Sciatic nerve (tissue), 2 donors: ENCODE data around the gene DCX. TPM values are rescaled to one million over a fixed set of nuclear protein-coding genes. Genes with fewer than 3 reads are reported as not detected.

Experiments
- ATAC-seq: fragments of 200-7000 bp; cut with Tn5 transposase; one replicate; pipeline ENCODE4 v1.9.1; 2020; ENCODE audit warnings: mild to moderate bottlenecking, moderate library complexity
- DNase-seq: peaks from one replicate; pipeline ENCODE4 v3.0.0-alpha.2; 2020; ENCODE audit warnings: low spot score
- intact Hi-C: fragments of 100-400 bp; cut with DNase I; formaldehyde crosslinking; loops from one replicate; pipeline ENCODE4 v1.14.2; 2022
- total RNA-seq: library from RNA; stranded (reverse); fragmentation: NEBNext Ultra II Directional; extraction: Animal tissue kit (Norgen Biotek cat#: 25700); gene quantifications from one replicate; pipeline ENCODE4 v1.2.1, GENCODE V29; 2021
- donor health status: DM: no; HTN: no; CAD: no.
- donor health status: DM: no; HTN: no; CAD: no.

DCX gene
- total RNA-seq, 1 donor from 2014 or later: not detected

DNA sequence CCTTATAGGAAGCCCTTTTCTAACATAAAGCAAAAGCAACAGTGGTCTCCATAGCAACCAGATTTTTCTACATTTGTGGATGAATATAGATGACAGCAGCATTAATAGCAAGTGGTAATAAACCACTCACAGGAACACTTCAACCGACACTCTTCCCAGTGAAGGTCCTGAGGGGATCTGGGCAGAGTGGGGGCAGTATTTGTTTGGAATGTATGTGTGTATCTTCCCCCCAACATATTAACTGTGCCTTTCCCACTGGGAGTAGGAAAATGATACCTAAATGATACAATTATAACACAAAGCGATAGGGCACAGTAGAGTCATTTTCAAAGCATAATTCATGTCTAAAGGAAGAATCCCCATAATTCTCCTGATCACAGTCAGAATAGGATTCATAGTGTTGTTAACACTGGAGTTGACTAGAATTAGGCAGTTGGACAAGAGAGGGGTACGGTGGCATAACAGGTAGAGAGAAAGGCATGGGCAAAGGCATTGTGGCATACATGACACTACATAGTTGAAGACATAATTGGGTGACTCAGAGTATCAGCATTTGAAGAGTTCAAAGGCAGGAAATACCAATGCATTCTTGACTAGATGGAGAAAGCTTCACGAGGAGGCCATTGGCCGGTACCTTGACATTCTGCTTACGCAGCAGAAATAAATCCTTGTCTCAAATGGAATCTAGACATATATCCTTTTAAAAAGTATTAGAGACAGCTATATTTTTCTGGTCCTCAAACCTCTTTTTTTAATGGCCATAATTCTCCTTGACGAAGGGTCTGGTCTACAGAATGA is 156.9 kb downstream of the DCX start:
- ATAC-seq (no peak), DNase-seq (no peak)
- intact Hi-C loops: no loop called here

DNA sequence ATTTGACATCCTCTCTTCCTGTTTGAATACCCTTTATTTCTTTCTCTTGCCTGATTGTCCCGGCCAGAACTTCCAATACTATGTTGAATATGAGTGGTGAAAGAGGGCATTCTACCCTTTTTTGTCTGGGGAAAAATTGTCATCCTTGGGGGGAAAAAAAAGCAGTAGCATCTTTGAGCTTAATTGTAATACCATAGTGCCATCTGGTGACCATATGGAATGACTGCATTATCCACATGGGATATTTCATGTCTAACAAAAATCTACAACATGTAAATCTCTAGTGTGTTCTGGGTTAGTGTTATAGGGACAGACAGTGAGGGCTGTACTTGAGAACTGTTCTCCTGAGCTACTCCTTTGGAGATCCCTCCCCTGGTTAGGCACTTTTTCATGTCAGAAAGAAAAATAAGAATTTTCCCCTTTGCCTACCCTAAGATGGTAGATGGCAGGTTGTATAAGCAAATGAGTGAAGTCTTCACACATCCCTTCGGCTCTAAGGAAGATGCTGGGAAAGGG is 167.7 kb downstream of the DCX start:
- ATAC-seq: no peak
- DNase-seq: no peak
- intact Hi-C loops: no loop called here

Other genes with a start within 250 kb of the DCX start
- gene CAPN6, start 141.7 kb downstream of the DCX start, total RNA-seq: 7.1 TPM
- gene SERTM2, start 99.5 kb upstream of the DCX start, total RNA-seq: 0.76 TPM